ENCODE data around the gene BMPER. TPM values are rescaled to one million over a fixed set of nuclear protein-coding genes. Genes with fewer than 3 reads are reported as not detected.

The BMPER gene
- total RNA-seq, 1 experiment from 2014 or later = not detected

DNA sequence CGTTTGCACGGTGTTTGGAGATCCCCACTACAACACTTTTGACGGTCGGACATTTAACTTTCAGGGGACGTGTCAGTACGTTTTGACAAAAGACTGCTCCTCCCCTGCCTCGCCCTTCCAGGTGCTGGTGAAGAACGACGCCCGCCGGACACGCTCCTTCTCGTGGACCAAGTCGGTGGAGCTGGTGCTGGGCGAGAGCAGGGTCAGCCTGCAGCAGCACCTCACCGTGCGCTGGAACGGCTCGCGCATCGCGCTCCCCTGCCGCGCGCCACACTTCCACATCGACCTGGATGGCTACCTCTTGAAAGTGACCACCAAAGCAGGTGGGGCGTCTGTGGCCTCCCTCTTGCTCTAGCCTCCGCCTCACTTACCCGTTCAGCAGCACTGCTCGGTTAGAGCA, 173.5 kb downstream of the BMPER start:
- Histone ChIP-seq H3K4me3 (ENCODE audit: low read depth in 2 of 2, low read length in 2 of 2) (no peak overlapping the region), H3K27me3 (ENCODE audit: control insufficient read depth, insufficient read depth, low read length) (no peaks in the 10 kb centered on the region; the same call in none of the 2 replicates), H3K36me3 (ENCODE audit: control insufficient read depth, insufficient read depth, low read length) (no peaks in the 10 kb centered on the region), H3K27ac (ENCODE audit: low read length) (no peak overlapping the region), H3K4me1 (ENCODE audit: control insufficient read depth, insufficient read depth, low read length) (no peaks in the 10 kb centered on the region), H3K9me3 (ENCODE audit: control insufficient read depth, insufficient read depth, low read depth, low read length) (no peaks in the 10 kb centered on the region)
- ChIA-PET POLR2A (no interaction called here), CTCF (no interaction called here)
- intact Hi-C loops (cut with micrococcal nuclease; ENCODE audit: unreplicated experiment) (no loop called here), in situ Hi-C loops (cut with HindIII; ENCODE audit: low pct_unique_long_range_greater_than_20kb, low sequenced_read_pairs) (no loop called here)
- ATAC-seq (no peak), DNase-seq (ENCODE audit: low read depth, low spot score) (no peak)
- BruUV-seq (replicated peaks) = no TSS peak
- no peak for TF ChIP-seq POLR2AphosphoS5 (IDR thresholded peaks at IDR 0.05; ENCODE audit: low read depth, low read length)
- TF ChIP-seq, protein P1, sequence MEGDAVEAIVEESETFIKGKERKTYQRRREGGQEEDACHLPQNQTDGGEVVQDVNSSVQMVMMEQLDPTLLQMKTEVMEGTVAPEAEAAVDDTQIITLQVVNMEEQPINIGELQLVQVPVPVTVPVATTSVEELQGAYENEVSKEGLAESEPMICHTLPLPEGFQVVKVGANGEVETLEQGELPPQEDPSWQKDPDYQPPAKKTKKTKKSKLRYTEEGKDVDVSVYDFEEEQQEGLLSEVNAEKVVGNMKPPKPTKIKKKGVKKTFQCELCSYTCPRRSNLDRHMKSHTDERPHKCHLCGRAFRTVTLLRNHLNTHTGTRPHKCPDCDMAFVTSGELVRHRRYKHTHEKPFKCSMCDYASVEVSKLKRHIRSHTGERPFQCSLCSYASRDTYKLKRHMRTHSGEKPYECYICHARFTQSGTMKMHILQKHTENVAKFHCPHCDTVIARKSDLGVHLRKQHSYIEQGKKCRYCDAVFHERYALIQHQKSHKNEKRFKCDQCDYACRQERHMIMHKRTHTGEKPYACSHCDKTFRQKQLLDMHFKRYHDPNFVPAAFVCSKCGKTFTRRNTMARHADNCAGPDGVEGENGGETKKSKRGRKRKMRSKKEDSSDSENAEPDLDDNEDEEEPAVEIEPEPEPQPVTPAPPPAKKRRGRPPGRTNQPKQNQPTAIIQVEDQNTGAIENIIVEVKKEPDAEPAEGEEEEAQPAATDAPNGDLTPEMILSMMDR (IDR thresholded peaks at IDR 0.05) = no peak
- no peak for TF ChIP-seq REST (IDR thresholded peaks at IDR 0.05; ENCODE audit: insufficient read depth in 1 of 2, low read depth in 2 of 2, low read length in 1 of 2)
- TF ChIP-seq SIN3A (IDR thresholded peaks at IDR 0.05; ENCODE audit: borderline replicate concordance, insufficient read depth, low read depth, low read length) = no peak
- no peak for TF ChIP-seq TCF7L2 (IDR thresholded peaks at IDR 0.05; ENCODE audit: low read depth, low read length)

- TF ChIP-seq REST (IDR thresholded peaks at IDR 0.05; ENCODE audit: insufficient read depth in 1 of 2, low read depth in 2 of 2, low read length in 1 of 2) (no peak), TCF7L2 (IDR thresholded peaks at IDR 0.05; ENCODE audit: low read depth, low read length) (no peak), SIN3A (IDR thresholded peaks at IDR 0.05; ENCODE audit: borderline replicate concordance, insufficient read depth, low read depth, low read length) (no peak), POLR2AphosphoS5 (IDR thresholded peaks at IDR 0.05; ENCODE audit: low read depth, low read length) (no peak)
- TF ChIP-seq, protein P1 (IDR thresholded peaks at IDR 0.05) = no peak
- Histone ChIP-seq H3K27ac (ENCODE audit: low read length) (no peak overlapping the region), H3K4me3 (ENCODE audit: low read depth in 2 of 2, low read length in 2 of 2) (no peak overlapping the region), H3K27me3 (ENCODE audit: control insufficient read depth, insufficient read depth, low read length) (no peaks in the 10 kb centered on the region; the same call in none of the 2 replicates), H3K9me3 (ENCODE audit: control insufficient read depth, insufficient read depth, low read depth, low read length) (no peaks in the 10 kb centered on the region), H3K36me3 (ENCODE audit: control insufficient read depth, insufficient read depth, low read length) (no peaks in the 10 kb centered on the region), H3K4me1 (ENCODE audit: control insufficient read depth, insufficient read depth, low read length) (no peaks in the 10 kb centered on the region)
- ChIA-PET POLR2A (no interaction called here), CTCF (no interaction called here)
- no TSS peak for BruUV-seq (replicated peaks)
- ATAC-seq (no peak), DNase-seq (ENCODE audit: low read depth, low spot score) (no peak)
- in situ Hi-C loops (cut with HindIII; ENCODE audit: low pct_unique_long_range_greater_than_20kb, low sequenced_read_pairs) (no loop called here), intact Hi-C loops (cut with micrococcal nuclease; ENCODE audit: unreplicated experiment) (no loop called here)
These were observed 175.2 kb downstream of the BMPER start for GRCh38 chr7:34080513-34080912.
